ENCODE measurements around the gene FYN. TPM values are rescaled to one million over a fixed set of nuclear protein-coding genes. Genes with fewer than 3 reads are reported as not detected.

Gene FYN
- total and polyA plus RNA-seq, 10 of the 15 experiments (the other 5 are each of a cell fraction or from before 2014, with no cell fraction given), result 51.4 to 247 (median 138) TPM

- no peak for TF ChIP-seq E2F8 (IDR thresholded peaks at IDR 0.05; ENCODE audit: low read depth, partially characterized antibody)
- no peak for TF ChIP-seq PBX3 (IDR thresholded peaks at IDR 0.05; ENCODE audit: insufficient replicate concordance, low read depth, low read length)
- no peak for TF ChIP-seq STAT3 (IDR thresholded peaks at IDR 0.05; ENCODE audit: low read depth, low read length)
- no peak for TF ChIP-seq RELB (IDR thresholded peaks at IDR 0.05; ENCODE audit: low read depth)
- no peak for TF ChIP-seq ZBED1 (IDR thresholded peaks at IDR 0.05; ENCODE audit: borderline replicate concordance)
- TF ChIP-seq ZNF217 (IDR thresholded peaks at IDR 0.05), result no peak
- TF ChIP-seq ZNF592 (IDR thresholded peaks at IDR 0.05), result no peak
- no peak for TF ChIP-seq ZZZ3 (IDR thresholded peaks at IDR 0.05; ENCODE audit: control insufficient read depth, insufficient read length, low read depth)
Observed at GRCh38 chr6:111711476-111711875, 161.8 kb downstream of the FYN start (continued).
